ENCODE results near the gene KLHDC10. TPM values are rescaled to one million over a fixed set of nuclear protein-coding genes. Genes with fewer than 3 reads are reported as not detected.

KLHDC10 gene
- total RNA-seq, 4 donors from 2014 or later = 17.0 to 28.8 (median 23.0) TPM

DNA sequence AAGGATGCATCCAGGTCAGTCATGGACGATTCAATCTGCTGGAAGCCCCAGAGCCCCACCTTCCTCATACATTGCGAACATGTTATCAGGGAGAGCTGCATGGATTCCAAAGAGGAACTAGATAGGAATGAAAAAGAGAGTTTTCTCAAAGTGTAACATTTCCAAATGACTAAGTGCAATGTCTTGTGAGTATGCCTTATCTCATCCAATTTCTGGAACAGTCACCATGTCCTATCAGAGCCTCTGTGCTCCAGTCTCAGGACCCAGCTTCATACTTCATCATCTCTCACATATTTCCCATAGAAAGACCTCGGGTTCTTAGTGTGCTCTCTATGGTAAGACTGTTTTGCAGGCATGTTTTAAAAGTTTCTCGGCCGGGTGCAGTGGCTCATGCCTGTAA is 45.9 kb upstream of the KLHDC10 start:
- H3K27ac ChIP-seq = no peak overlapping the region
- ATAC-seq = no peak
- no peaks in the 10 kb centered on the region for H3K4me1 ChIP-seq
- no peaks in the 10 kb centered on the region for H3K27me3 ChIP-seq
- H3K9me3 ChIP-seq = no peaks in the 10 kb centered on the region
- no peak for TF ChIP-seq CTCF (IDR thresholded peaks at IDR 0.05)
- no peak for TF ChIP-seq EP300 (IDR thresholded peaks at IDR 0.05)
- no peak for TF ChIP-seq POLR2A (IDR thresholded peaks at IDR 0.05)
- TF ChIP-seq POLR2AphosphoS5 (IDR thresholded peaks at IDR 0.05) = no peak
- no peak overlapping the region for H3K4me3 ChIP-seq
- H3K36me3 ChIP-seq = peaks cover 0 to 100% of the 10 kb centered on the region in 2 donors
- 82 to 97% methylated on average over 4 to 5 of the region's 5 CpGs for WGBS, 2 donors (ENCODE audit: low coverage in 1 of 2)

DNA sequence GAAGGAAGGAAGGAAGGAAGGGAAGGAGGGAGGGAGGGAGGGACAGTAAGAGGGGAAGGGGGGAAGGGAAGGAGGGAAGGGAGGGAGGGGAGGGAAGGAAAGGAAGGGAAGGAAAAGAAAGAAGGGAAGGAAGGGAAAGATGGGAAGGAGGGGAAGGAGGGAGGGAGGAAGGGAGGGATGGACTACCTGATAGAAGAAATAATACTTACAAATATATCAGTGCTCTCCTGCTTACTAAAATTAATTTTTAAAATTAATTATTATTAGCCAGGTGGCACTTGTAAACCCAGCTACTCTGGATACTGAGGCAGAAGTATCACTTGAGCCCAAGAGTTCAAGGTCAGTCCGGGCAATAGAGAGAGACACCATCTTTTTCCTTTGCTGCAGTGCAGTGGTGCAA is 37.6 kb upstream of the KLHDC10 start:
- H3K4me1 ChIP-seq = no peaks in the 10 kb centered on the region
- H3K36me3 ChIP-seq = peaks cover 0 to 100% of the 10 kb centered on the region in 2 donors
- TF ChIP-seq CTCF (IDR thresholded peaks at IDR 0.05) = no peak
- TF ChIP-seq EP300 (IDR thresholded peaks at IDR 0.05) = no peak
- no peak for ATAC-seq
- H3K27me3 ChIP-seq = no peaks in the 10 kb centered on the region
- H3K9me3 ChIP-seq = no peaks in the 10 kb centered on the region
- WGBS, 2 donors (ENCODE audit: low coverage in 1 of 2) = 87 to 88% methylated on average over 1 of the region's 1 CpG
- H3K27ac ChIP-seq = no peak overlapping the region
- no peak overlapping the region for H3K4me3 ChIP-seq

DNA sequence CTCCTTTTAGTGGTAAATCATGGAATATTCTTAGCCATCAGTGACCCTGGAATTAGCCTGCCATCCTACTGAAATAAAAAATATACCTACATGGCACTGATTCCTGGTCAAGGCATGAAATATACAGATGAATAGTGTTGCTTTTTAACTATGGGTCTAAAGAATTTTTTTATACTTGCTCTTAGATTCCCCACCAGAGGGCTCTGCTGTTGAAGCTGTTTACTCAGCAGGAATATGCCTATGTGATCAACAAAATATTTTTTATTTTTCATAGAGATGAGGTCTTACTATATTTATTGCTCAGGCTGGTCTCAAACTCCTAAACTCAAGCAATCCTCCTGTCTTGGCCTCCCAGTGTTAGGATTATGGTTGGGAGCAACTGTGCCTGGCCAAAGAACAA is 32.6 kb upstream of the KLHDC10 start:
- Histone ChIP-seq H3K4me3 (no peak overlapping the region), H3K36me3 (peaks cover 0 to 98% of the 10 kb centered on the region in 2 donors), H3K27ac (no peak overlapping the region), H3K4me1 (no peaks in the 10 kb centered on the region), H3K9me3 (no peaks in the 10 kb centered on the region), H3K27me3 (no peaks in the 10 kb centered on the region)
- no peak for ATAC-seq
- TF ChIP-seq CTCF (IDR thresholded peaks at IDR 0.05) = no peak
- TF ChIP-seq POLR2A (IDR thresholded peaks at IDR 0.05) = no peak
- no peak for TF ChIP-seq EP300 (IDR thresholded peaks at IDR 0.05)
- no peak for TF ChIP-seq POLR2AphosphoS5 (IDR thresholded peaks at IDR 0.05)

GRCh38 chr7:130040576-130040975 is 29.8 kb upstream of the KLHDC10 start:
- ATAC-seq = no peak
- H3K36me3 ChIP-seq = peaks cover 0 to 98% of the 10 kb centered on the region in 2 donors
- H3K27me3 ChIP-seq = no peaks in the 10 kb centered on the region
- no peaks in the 10 kb centered on the region for H3K9me3 ChIP-seq
- no peak overlapping the region for H3K4me3 ChIP-seq
- H3K4me1 ChIP-seq = no peaks in the 10 kb centered on the region
- TF ChIP-seq CTCF (IDR thresholded peaks at IDR 0.05) (no peak), POLR2AphosphoS5 (IDR thresholded peaks at IDR 0.05) (no peak), EP300 (IDR thresholded peaks at IDR 0.05) (no peak), POLR2A (IDR thresholded peaks at IDR 0.05) (no peak)
- 94 to 100% methylated on average over 1 to 3 of the region's 4 CpGs for WGBS, 2 donors (ENCODE audit: low coverage in 1 of 2)
- H3K27ac ChIP-seq = no peak overlapping the region

DNA sequence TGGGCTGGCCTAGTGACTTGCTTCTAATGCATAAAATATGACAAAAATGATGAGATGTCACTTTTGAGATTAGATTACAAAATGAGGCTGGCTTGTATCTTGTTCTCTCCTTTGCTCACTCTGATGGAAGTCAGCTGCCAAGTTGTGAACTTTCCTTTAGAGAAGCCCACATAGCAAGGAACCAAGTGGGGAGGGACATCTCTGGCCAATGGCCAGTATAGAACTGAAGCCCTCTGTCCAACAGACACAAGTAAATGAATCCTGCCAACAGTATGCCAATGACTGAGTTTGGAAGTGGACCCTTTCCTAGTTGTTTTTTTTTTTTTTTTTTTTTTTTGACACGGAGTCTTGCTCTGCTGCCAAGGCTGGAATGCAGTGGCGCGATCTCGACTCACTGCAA is 22.5 kb upstream of the KLHDC10 start:
- Histone ChIP-seq H3K27me3 (no peaks in the 10 kb centered on the region), H3K9me3 (no peaks in the 10 kb centered on the region), H3K4me3 (no peak overlapping the region), H3K4me1 (peaks cover 0 to 22% (median 12%) of the 10 kb centered on the region in 3 donors), H3K36me3 (peaks cover 0 to 51% of the 10 kb centered on the region in 2 donors), H3K27ac (no peak overlapping the region)
- ATAC-seq = no peak
- no peak for TF ChIP-seq POLR2A (IDR thresholded peaks at IDR 0.05)
- no peak for TF ChIP-seq POLR2AphosphoS5 (IDR thresholded peaks at IDR 0.05)
- no peak for TF ChIP-seq CTCF (IDR thresholded peaks at IDR 0.05)
- no peak for TF ChIP-seq EP300 (IDR thresholded peaks at IDR 0.05)
- 90% methylated on average over 3 of the region's 4 CpGs; no CpG with 5 or more reads in 1 of the 2 donors for WGBS, 2 donors (ENCODE audit: low coverage in 1 of 2)
